Measurements from ENCODE around the gene OR1K1.
"Not testable (repeated sequence)": the region's sequence is repeated elsewhere in the genome, so short reads cannot be mapped to it uniquely, and the experiment has no call there.

Gene OR1K1

DNA sequence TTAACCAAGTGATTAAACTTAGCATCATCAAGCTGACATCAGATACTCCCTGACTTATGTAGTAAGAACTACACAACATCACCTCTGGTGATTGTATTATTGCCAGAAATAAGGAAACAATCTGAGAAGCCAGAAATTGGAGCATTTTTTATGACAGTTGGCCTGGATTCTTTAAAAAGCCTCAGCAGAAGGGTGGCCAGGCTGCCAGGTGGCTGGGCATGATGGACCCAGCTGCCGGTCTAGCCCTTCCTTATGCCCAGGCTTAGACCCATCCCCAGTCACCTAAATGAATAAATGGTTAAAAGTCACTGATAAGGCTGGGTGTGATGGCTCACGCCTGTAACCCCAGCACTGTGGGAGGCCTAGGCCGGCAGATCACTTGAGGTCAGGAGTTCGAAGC is 12.8 kb downstream of the OR1K1 start:
- DNase-seq (ENCODE audit: low read depth in 3 of 3, low spot score in 1 of 3), result no peak

DNA sequence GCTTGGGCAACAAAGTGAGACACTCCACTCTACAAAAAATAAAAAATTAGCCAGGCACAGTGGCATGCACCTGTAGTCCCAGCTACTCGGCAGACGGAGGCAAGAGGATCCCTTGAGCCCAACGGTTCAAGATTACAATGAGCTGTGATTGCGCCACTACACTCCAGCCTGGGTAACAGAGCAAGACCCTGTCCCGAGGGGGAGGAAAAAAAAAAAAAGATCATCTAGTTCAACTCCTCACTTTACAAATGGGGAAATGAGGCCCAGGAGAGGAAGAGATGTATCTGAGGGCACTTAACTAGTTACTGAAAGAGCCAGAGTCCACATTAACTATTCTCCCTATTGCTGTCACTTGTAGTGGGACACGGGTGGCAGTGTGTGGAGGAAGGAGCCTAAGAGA is 14.6 kb downstream of the OR1K1 start:
- DNase-seq (ENCODE audit: low read depth in 3 of 3, low spot score in 1 of 3), result no peak

DNA sequence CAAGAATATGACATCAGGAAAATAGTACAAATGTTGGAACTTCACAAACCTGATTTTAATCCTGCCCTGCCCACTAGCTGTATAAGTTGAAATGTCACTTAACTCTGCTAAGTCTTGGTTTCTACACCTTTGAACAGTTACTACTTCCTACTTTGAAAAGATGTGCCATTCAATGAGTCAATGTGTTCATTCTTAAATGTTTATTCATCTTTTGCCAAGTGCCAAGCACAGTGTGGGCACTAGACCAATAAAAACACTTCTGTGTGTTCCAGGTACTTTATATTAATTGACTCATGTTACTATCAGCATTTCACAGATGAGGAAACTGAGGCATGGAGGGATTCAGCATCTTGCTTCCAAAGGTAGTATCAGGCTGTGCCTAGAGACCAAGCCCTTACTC is 15.6 kb downstream of the OR1K1 start:
- DNase-seq (ENCODE audit: low read depth in 3 of 3, low spot score in 1 of 3), result no peak

DNA sequence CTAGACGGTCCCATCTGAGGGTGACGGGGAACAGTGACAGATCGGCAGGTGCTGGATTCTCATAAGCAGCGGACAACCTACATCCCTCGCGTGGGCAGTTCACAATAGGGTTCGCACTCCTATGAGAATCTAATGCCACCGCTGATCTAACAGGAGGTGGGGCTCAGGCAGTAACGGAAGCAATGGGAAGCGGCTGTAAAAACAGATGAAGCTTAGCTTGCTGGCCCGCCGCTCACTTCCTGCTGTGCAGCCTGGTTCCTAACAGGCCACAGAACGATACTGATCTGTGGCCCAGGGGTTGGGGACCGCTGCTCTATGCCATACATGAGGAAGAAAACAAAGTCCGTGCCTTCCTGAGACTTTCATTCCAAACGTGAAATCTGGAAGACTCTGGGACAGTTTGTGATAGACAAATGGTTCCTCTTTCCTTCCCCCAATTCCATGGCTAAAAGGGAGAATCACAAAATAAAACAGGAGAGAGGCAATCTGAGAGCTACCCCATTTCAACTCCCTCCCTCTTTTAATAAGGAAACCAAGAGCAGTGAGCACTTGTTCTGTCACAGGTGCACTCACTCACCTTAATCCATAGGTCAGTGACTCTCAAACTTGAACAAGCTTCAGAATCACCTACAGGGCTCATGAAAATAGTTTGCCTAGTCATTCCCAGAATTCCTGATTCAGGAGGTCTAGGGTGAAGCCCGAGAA is 16.4 kb downstream of the OR1K1 start:
- DNase-seq (ENCODE audit: low read depth in 3 of 3, low spot score in 1 of 3), result peak; percentile 6 to 13 (median 12)

DNA sequence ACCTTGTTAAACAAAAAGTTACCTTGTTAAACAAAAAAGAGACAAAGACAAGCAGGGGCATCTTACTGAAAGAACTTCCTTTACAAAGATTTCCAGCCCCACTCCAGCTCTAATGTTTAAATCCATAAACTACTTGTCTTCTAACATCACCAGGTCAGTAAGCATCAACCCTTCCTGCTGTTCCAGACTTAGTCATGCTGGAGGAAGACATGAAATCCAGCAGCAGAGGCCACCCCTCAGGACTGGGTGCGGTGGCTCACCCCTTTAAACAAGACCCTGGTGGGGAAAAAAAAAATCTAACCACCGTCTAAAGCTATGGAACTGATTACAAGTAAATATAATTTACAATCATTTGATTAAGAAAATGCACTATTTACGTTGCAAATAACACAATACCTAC is 19.4 kb downstream of the OR1K1 start:
- DNase-seq (ENCODE audit: low read depth in 3 of 3, low spot score in 1 of 3), result no peak

DNA sequence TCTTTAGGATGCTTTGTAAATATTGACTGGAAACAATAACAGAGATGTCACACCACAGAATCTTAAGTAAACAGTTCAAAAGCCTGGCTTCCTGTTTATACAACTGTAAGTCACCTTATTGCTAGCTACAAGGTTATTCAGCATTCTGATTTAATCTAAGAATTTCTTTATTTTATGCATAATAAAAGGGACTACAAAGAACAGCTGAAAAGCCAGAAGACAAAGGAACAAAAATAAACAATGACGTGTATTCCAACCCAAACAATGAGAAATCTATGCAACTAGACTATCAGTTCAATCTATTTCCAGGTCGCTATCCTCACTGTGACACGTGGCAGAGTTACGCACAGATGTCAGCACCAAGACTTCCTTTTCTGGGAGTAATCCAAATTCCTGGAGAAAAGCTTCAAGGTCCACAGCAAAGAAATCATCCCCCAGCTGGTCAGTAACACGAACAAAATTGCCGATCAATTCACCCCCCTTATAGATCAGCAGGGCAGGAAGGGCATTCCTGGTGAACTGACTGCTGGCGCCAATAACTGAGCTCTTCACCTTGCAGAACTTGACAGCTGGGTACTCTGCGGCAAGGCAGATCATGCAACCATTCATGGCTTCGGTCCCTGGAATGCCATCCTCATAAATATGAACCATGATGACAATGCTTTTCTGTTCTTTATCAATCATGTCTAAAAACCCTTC is 20.0 kb downstream of the OR1K1 start:
- DNase-seq (ENCODE audit: low read depth in 3 of 3, low spot score in 1 of 3), result no peak

DNA sequence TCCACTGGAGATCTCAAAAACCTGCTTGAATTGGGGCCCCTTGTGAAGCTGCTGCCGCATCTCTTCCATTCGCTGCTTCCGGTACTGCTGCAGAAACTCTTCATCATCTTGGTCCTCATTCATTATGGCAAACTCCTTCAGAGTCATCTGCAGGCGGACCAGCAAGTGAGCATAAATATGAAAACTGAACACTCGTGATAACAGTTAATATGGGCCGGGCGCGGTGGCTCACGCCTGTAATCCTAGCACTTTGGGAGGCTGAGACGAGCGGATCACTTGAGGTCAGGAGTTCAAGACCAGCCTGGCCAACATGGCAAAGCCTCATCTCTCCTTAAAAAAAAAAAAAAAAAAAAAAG is 20.5 kb downstream of the OR1K1 start:
- DNase-seq (ENCODE audit: low read depth in 3 of 3, low spot score in 1 of 3), result no peak

DNA sequence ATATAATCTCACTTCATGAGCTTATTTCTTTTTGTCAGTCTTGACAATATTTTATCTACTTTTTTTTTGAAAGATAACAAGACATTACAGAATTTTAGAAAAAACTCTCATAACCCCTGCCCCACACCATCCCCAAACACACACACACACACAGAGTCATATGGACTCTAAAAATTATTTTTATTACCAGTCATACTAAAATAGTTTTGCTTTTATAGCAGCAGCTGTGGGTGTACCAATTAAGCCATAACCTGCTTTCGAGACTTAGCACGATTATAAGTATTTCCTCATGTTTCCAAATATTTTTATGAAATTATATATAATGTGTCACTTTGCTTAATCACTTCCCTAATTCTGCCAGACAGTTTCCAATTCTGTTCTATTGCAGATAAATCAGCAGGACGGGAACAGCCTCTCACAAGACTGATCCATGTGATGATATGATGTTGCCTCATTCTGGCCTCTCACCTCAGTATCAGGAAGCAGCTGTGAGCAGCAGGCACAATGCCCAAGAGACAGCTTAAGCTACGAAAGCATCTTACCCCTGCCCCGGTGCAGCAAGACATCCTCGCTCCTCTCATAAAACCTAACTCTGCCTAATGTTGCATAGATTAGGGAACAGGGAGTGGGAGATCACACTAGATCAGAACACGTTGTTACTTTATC is 21.5 kb downstream of the OR1K1 start:
- no peak for DNase-seq (ENCODE audit: low read depth in 3 of 3, low spot score in 1 of 3)

DNA sequence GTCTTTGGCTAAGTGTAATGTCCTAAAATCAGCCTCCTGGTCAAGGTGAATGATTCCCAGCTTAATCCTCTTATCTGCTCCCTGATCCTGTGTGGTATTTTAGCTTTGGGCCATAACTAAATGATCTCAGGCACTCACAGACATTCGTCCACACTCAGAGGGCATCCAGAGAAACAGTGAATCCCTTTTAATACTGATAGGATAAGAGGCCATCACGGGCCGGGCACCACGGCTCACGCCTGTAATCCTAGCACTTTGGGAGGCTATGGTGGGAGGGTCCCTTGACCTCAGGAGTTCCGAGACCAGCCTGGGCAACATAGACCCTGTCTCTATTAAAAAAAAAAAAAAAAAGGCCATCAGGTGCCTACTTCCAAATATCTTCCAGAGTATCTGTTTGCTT is 22.1 kb downstream of the OR1K1 start:
- no peak for DNase-seq (ENCODE audit: low read depth in 3 of 3, low spot score in 1 of 3)

DNA sequence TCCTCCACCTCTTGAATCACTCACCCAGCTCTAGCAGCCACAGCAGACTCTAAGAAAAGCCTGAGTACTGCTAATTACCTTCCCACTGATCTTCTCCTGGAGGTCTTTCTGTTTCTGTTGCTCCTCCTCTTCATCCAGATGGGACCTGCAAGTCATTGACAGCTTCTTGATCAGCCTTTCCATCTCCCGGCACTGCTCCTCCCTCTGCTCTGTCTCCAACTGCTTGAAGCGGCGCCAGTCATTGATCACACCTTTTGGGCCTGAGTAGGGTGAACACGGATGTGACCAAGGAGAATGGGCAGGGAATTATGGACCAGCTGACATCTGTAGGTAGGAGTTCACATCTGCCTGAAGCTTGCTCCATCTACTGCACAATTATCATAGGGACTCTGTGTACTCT is 23.0 kb downstream of the OR1K1 start:
- DNase-seq (ENCODE audit: low read depth in 3 of 3, low spot score in 1 of 3), result no peak

DNA sequence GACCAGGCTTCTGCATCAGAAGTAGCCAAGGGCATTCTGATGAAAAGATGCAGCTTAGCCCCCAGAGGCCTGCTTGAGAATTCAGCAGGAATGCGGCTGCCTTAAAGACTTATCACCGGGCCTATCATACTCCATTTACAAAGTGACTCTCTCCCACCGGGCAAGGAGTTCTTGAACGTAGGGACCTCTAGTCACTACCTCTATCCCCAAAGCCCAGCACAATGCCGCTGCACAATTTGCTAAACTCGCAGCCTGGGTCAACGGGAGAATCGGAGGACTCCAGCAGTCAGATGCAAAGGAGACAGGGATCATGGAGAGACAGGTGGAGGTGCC is 27.8 kb downstream of the OR1K1 start:
- DNase-seq (ENCODE audit: low read depth in 3 of 3, low spot score in 1 of 3), result no peak

DNA sequence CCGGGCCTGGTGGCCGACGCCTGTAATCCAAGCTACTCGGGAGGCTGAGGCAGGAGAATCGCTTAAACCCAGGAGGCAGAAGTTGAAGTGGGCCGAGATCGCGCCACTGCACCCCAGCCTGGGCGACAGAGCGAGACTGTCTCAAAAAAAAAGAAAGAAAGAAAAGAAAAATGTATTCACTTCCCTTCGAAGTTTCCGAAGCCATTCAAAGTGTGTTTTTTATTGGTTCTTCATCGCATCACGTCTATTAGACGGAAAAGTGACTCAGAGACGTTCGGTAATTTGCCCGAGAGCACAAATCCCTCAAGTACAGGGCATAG is 29.0 kb downstream of the OR1K1 start:
- DNase-seq (ENCODE audit: low read depth in 3 of 3, low spot score in 1 of 3), result not testable (repeated sequence)

DNA sequence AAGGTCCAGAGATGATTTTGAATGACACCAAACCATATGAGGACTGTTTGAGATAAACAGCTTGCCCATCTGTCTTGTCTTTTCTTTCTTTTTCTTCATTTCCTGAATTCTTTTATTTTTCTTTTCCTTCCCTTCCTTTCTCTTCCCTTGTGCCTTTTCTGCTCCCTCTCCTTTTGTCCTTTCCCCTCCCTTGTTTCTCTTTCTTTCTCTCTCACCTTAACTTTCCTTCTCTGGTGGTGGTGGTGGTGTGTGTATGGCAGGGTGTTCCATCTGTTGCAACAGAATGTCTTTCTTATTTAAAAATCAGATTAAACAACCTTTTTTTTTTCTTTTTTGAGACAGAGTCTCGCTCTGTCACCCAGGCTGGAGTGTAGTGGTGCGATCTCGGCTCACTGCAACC is 32.3 kb downstream of the OR1K1 start:
- DNase-seq (ENCODE audit: low read depth in 3 of 3, low spot score in 1 of 3), result no peak

DNA sequence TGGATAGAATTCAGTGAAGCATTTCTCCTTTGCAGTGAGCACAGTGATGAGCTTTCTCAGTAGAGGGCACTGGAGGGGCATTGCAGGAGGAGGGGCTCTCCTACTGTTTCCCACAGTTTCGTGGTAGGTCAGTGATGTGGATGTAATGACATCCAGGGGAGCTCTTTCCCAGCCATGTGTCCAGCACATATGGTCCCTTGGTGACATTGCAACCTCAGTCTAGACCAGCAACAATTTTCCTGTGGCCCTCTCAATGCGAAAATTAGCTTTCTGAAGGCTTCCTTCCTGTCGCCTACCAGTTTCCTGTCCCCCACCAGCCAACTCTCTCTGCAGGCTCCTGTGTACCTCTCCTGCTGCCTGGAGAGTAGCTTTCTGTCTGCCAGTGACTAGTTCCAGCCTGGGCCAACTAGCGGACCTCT is 35.4 kb downstream of the OR1K1 start:
- no peak for DNase-seq (ENCODE audit: low read depth in 3 of 3, low spot score in 1 of 3)

DNA sequence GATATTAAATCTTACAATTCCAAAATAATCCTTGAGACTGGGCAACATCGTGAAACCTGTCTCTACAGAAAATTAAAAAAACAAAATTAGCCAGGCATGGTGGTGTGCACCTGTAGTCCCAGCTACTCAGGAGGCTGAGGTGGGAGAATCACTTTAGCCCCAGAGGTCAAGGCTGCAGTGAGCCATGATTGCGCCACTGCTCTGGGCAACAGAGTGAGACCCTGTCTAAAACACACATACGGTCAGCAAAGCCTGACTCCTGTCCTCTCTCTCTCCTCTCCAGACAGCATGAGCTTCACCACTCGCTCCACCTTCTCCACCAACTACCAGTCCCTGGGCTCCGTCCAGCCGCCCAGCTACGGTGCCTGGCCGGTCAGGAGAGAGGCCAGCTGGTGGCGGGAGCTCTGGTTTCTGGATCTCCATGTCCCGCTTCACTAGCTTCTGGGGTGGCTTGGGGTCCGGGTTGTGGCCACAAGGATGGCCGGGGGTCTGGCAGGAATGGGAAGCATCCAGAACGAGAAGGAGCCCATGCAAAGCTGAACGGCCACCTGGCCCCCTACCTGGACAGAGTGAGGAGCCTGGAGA is 37.4 kb downstream of the OR1K1 start:
- no peak for DNase-seq (ENCODE audit: low read depth in 3 of 3, low spot score in 1 of 3)

DNA sequence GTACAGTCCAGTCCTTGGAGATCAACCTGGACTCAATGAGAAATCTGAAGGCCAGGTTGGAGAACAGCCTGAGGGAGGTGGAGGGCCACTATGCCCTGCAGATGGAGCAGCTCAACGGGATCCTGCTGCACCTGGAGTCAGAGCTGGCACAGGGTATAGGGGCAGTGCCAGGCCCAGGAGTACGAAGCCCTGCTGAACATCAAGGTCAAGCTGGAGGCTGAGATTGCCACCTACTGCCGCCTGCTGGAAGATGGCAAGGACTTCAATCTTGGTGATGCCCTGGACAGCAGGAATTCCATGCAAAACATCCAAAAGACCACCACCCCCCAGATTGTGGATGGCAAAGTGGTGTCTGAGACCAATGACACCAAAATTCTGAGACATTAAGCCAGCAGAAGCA is 38.5 kb downstream of the OR1K1 start:
- not testable (repeated sequence) for DNase-seq (ENCODE audit: low read depth in 3 of 3, low spot score in 1 of 3)

DNA sequence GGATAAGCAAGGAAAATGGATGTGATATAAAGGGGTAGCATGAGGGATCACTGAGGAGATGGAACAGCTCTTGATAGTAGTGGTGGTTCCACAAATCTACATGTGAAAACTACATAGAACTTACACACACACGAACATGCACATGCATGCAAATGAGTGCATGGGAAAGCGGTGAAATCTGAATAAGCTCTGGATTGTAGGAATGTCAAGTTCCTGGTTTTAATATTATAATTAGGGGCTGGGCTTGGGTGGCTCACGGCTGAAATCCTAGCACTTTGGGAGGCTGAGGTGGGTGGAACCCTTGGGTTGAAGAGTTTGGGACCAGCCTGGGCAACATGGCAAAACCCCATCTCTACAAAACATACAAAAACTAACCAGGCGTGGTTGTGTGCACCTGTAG is 41.6 kb downstream of the OR1K1 start:
- DNase-seq (ENCODE audit: low read depth in 3 of 3, low spot score in 1 of 3), result no peak

DNA sequence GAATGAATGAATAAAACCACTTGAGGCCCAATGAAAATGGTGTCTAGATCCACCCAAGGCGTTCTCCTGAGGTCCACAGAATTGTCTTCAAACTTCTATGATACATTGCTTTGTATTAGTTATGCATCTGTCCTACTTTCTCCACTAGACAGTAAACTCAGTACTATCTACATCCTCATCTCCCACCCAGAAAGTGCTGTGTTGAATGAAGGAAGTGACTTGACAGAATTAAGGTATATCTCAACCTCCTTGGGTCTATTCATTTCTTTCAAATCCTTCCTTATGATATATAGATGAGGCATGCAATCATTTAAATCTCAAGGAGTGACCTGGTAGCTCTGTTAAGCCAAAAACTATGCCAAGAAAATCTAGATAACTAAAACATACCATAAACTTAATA is 44.2 kb downstream of the OR1K1 start:
- DNase-seq (ENCODE audit: low read depth in 3 of 3, low spot score in 1 of 3), result no peak

DNA sequence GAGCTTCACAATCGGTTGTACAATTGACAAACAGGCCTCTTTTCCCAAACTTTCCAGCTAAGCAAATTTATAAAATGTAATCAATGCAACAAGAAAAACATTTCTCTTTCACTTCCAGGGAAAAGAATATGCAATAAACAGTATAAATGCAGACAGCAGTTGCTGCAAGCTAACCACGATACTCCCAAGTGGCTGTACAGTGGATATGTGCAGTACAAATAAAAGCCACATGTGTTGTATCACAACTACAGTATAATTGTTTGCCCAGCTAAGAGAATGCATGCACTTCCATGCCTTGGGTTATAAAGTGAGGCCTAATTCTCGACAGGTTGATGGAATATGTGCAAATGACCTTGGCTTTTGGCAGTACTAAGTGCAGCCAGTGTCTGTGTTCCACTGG is 45.2 kb downstream of the OR1K1 start:
- no peak for DNase-seq (ENCODE audit: low read depth in 3 of 3, low spot score in 1 of 3)

DNA sequence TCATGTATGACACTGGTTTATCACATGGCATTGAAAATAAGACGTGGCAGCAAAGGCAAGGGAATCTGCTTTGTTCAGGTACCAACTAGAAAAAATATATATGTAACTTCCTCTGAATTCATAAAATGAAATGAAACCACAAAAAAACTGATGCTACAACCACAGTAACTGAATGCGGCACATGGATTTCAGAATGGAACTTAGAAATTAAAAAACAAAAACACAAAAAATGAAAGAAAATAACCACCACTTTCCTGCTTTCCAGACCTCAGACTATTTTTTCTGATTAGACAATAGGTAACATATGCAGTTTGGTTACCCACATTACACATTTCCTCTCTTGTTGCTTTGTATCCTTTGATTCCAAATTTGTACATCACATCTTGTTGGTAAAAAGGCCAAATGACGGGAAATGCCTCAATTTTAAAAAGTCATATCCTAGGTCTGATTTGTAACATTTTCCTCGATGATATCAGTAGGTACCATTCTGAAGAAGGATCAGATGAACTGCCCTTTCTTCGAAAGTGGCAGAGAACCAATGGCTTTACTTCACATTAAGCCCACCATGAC is 46.5 kb downstream of the OR1K1 start:
- no peak for DNase-seq (ENCODE audit: low read depth in 3 of 3, low spot score in 1 of 3)

DNA sequence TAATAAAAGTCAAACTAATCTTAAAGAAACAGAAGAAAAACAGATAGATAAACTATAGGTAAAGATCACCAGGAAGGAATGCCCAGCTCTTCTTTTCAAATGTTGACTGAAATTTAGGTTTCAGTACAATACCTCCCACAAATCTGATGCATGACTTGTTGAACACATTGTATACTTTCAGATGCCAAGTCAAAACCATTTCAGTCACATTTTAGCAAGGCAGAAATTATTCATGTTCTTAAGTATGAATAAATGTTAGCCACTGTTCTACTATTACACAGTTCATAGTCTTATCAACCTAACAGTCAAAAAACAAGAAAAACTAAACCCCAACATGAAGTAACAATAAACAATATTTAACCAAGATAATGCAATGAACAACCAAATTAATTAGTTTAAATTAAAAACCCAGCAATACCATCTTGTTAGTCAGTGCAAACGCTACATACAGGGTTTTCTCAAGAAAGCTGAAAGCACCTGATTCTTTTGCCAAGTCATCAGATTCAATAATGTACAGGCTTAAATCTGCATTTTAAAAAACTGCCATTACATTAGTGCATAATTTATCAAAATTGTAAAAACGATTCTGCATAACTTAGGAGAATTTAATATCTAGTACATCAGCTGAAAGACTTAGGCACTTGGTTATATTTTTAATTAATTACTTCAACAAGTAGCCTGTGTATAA is 48.5 kb downstream of the OR1K1 start:
- no peak for DNase-seq (ENCODE audit: low read depth in 3 of 3, low spot score in 1 of 3)

All from stimulated activated CD4-positive, alpha-beta T cell treated with anti-CD3 and anti-CD28 coated beads, TNF-alpha, amount 100 ng/mL, for 1 hour (primary cell).